HepG2 (cell line): ENCODE results near the gene CDK14. TPM values are rescaled to one million over a fixed set of nuclear protein-coding genes. Genes with fewer than 3 reads are reported as not detected.

ENCODE experiments used
- AGO2 ChIP-seq: fragments of 200-400 bp; formaldehyde crosslinking; optimal IDR thresholded peaks from 2 replicates; pipeline ENCODE3; 2017; ENCODE audit warnings: mild to moderate bottlenecking, low read depth, low read length, moderate library complexity
- BHLHE40 ChIP-seq: IDR thresholded peaks from 2 replicates; pipeline ENCODE4 v1.6.1; 2011; ENCODE audit warnings: low read length, improper control_type of control experiment
- FOXM1 ChIP-seq: sonication (generic); formaldehyde crosslinking; IDR thresholded peaks from 2 replicates; pipeline ENCODE4 v1.5.0; 2020; ENCODE audit warnings: missing genetic modification reagents
- GPBP1L1 ChIP-seq: sonication (generic); formaldehyde crosslinking; IDR thresholded peaks from 2 replicates; pipeline ENCODE4 v1.5.0; 2020; ENCODE audit warnings: mild to moderate bottlenecking, missing genetic modification reagents
- HDAC2 ChIP-seq: sonication (generic); formaldehyde crosslinking; IDR thresholded peaks from 2 replicates; pipeline ENCODE4 v1.4.0; 2020; ENCODE audit warnings: missing genetic modification reagents
- HOXA3 ChIP-seq: sonication (generic); formaldehyde crosslinking; IDR thresholded peaks from 2 replicates; pipeline ENCODE4 v1.5.0; 2020; ENCODE audit warnings: missing genetic modification reagents
- MEIS2 ChIP-seq: sonication (generic); formaldehyde crosslinking; IDR thresholded peaks from 2 replicates; pipeline ENCODE4 v1.9.0; 2021; ENCODE audit warnings: mild to moderate bottlenecking, missing genetic modification reagents
- NCOA2 ChIP-seq: sonication (generic); formaldehyde crosslinking; IDR thresholded peaks from 2 replicates; pipeline ENCODE4 v1.8.0; 2022; ENCODE audit warnings: inconsistent platforms
- SNAPC4 ChIP-seq: sonication (generic); formaldehyde crosslinking; IDR thresholded peaks from 2 replicates; pipeline ENCODE4 v1.4.0; 2020; ENCODE audit warnings: mild to moderate bottlenecking, missing genetic modification reagents
- ZNF18 ChIP-seq: sonication (generic); formaldehyde crosslinking; IDR thresholded peaks from 2 replicates; pipeline ENCODE4 v1.8.0; 2022; ENCODE audit warnings: mild to moderate bottlenecking, missing genetic modification reagents; ENCODE audit not compliant: insufficient replicate concordance
- ZNF263 ChIP-seq: sonication (generic); formaldehyde crosslinking; IDR thresholded peaks from 2 replicates; pipeline ENCODE4 v1.4.0; 2020; ENCODE audit warnings: missing genetic modification reagents
- ZNF280B ChIP-seq: sonication (generic); formaldehyde crosslinking; IDR thresholded peaks from 2 replicates; pipeline ENCODE4 v1.5.0; 2020; ENCODE audit warnings: missing genetic modification reagents, mild to moderate bottlenecking, borderline replicate concordance
- ZNF547 ChIP-seq: sonication (generic); formaldehyde crosslinking; IDR thresholded peaks from 2 replicates; pipeline ENCODE4 v1.5.1; 2020; ENCODE audit warnings: mild to moderate bottlenecking, missing genetic modification reagents
- ZNF639 ChIP-seq: conservative IDR thresholded peaks from 2 replicates; pipeline ENCODE4 v1.6.1; 2018; ENCODE audit warnings: missing genetic modification reagents
- ZNF704 ChIP-seq: sonication (generic); formaldehyde crosslinking; IDR thresholded peaks from 2 replicates; pipeline ENCODE4 v1.8.1; 2023; ENCODE audit warnings: mild to moderate bottlenecking, inconsistent platforms, moderate library complexity, missing genetic modification reagents, borderline replicate concordance
- ZNF766 ChIP-seq: sonication (generic); formaldehyde crosslinking; IDR thresholded peaks from 2 replicates; pipeline ENCODE4 v1.5.0; 2020; ENCODE audit warnings: missing genetic modification reagents, borderline replicate concordance
- polyA plus RNA-seq, 8 experiments: library from polyadenylated mRNA; depleted of rRNA in 3 of 8; stranded (reverse) in 7 of 8; unstranded in 1 of 8; fragments of >200 nt; fragmentation: Illumina TruSeq in 4 of 8; extraction: Trizol in 4 of 8; gene quantifications; 2 replicates each; pipeline versions ENCODE4 v1.2.1 to v1.2.3, GENCODE V29; 2011 to 2016; ENCODE audit warnings: low read depth in 4 of 8, missing spikeins in 1 of 8, mixed read lengths in 1 of 8; ENCODE audit not compliant: insufficient read depth in 1 of 8
- total RNA-seq, 5 experiments: library from RNA; depleted of rRNA; stranded (reverse); fragments of >200 nt; fragmentation: Illumina TruSeq; extraction: Trizol; gene quantifications; 2 replicates each; pipeline ENCODE4 v1.2.3, GENCODE V29; 2016; ENCODE audit warnings: low read depth in 1 of 5

The CDK14 gene
- total and polyA plus RNA-seq, 2 of the 13 experiments (the other 11 are each of a cell fraction or from before 2014, with no cell fraction given) = 0.26 to 0.71 TPM

- TF ChIP-seq MEIS2 (CRISPR knock-in tag) (0 out of 2 replicates have a peak, but pooled peaks have one; percentile 46), HOXA3 (CRISPR knock-in tag) (0 out of 2 replicates have a peak, but pooled peaks have one; percentile 35), ZNF639 (CRISPR knock-in tag) (no peak), BHLHE40 (no peak), ZNF766 (no peak), NCOA2 (CRISPR knock-in tag) (no peak), SNAPC4 (CRISPR knock-in tag) (no peak), ZNF280B (no peak), FOXM1 (CRISPR knock-in tag) (no peak), GPBP1L1 (CRISPR knock-in tag) (no peak), ZNF263 (no peak), ZNF18 (no peak), ZNF547 (CRISPR knock-in tag) (no peak), HDAC2 (CRISPR knock-in tag) (no peak), AGO2 (no peak), ZNF704 (CRISPR knock-in tag) (no peak)
Observed at GRCh38 chr7:90595801-90596670, at the start of gene CDK14 (continued).
